Left renal pelvis (tissue), 4 donors: ENCODE measurements around the gene HLA-C. TPM values are rescaled to one million over a fixed set of nuclear protein-coding genes. Genes with fewer than 3 reads are reported as not detected.
A peak's percentile ranks its signal among the peaks of the same experiment; 100 is the strongest.
"Not testable (repeated sequence)": the region's sequence is repeated elsewhere in the genome, so short reads cannot be mapped to it uniquely, and the experiment has no call there.

Experiments used
- DNase-seq, 4 donors: peaks; one replicate each; pipeline ENCODE4 v3.0.0-alpha.2; 2013; ENCODE audit warnings: low read depth in 4 of 4, low spot score in 3 of 4
- polyA plus RNA-seq, 4 donors: library from polyadenylated mRNA; unstranded; fragments of 120-200 nt; gene quantifications; one replicate each; pipeline ENCODE4 v1.2.1, GENCODE V29; 2013; ENCODE audit not compliant: insufficient read length in 4 of 4

Gene HLA-C
- polyA plus RNA-seq, 4 donors: 72.0 to 148 (median 77.4) TPM

DNA sequence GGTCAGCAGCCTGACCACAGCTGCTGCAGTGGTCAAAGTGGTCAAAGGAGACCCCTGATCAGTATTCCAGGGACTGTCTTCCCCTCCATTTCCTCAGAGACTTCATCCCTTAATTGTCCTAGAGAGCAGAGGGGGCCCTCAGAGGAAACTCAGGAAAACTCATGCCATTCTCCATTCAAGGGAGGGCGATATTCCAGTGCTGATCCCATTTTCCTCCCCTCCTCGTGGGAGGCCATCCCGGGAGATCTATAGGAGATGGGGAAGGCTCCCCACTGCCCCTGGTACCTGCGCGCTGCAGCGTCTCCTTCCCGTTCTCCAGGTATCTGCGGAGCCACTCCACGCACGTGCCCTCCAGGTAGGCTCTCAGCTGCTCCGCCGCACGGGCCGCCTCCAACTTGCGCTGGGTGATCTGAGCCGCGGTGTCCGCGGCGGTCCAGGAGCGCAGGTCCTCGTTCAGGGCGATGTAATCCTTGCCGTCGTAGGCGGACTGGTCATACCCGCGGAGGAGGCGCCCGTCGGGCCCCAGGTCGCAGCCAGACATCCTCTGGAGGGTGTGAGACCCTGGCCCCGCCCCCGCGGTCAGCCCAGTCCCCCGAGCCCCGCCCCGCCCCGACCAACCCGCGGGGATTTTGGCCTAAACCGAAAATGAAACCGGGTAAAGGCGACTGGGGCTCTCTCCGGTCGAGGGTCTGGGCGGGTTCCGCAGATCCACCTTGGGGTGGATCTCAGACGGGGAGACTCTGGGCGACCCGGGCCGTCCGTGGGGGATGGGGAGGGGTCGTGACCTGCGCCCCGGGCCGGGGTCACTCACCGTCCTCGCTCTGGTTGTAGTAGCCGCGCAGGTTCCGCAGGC is 878 bp downstream of the HLA-C start:
- DNase-seq: peak in 1 of 4 donors; percentile 25

DNA sequence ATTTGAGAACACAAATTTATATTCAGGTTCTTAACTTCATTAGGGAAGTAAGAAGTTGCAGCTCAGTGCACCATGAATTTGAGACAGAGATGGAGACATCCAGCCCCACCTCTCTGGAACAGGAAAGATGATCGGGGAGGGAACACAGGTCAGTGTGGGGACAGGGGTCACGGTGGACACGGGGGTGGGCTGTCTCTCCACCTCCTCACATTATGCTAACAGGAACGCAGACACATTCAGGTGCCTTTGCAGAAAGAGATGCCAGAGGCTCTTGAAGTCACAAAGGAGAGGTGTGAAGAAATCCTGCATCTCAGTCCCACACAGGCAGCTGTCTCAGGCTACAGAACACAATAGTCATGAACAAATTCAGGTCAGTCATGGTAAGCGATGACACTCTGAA is 3.1 kb downstream of the HLA-C start:
- no peak for DNase-seq

DNA sequence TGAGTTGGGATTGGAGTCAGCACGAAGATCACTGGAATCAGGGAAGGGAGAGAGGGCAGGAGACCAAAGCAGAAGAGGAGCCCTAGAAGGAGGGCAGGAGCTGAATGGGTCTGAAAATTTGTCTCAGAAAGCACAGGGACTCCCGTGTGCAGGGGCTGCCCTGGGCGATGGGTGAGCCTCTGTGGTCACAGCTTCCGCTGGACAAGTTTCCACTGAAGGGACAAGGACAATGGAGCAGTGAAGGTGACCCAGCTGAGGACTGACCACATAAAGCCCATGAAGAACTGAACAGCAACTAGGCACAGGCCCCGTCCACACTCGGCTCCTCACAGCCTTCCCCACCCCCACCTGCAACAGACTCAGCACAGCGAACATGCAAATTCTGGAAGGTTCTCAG is 3.5 kb downstream of the HLA-C start:
- DNase-seq: no peak

DNA sequence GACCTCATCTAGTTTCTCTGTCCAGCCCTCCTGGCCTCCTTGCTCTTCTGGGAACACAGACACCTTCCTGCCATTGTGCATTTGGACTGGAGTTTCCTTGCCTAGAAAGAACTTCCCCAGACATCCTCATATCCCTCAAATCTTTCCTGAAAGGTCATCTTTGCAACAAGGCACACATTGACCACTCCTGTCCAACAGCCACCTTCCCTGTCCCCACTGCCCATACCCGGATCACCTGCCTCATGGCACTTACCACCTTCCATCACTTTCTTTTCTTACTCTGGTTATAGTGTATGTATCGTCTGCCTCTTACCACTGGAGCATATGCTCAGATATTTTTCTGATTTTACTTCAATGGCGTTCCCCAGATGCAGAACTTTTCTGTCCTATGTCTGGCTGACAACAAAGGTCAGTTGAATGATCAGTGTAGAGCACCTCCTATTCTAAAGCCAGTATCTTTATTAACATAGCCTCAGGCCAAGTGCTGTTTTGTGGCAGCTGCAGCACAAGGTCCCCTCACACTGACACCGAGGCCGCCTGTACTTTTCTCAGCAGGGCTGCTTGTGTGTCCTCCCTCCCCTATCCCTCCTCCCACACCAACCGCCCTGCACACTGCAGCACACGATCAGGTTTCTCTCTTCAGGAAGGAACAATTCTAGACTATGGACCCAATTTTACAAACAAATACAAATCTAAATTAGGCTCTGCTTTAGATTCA is 4.1 kb downstream of the HLA-C start:
- DNase-seq: peak in 1 of 4 donors; percentile 29

DNA sequence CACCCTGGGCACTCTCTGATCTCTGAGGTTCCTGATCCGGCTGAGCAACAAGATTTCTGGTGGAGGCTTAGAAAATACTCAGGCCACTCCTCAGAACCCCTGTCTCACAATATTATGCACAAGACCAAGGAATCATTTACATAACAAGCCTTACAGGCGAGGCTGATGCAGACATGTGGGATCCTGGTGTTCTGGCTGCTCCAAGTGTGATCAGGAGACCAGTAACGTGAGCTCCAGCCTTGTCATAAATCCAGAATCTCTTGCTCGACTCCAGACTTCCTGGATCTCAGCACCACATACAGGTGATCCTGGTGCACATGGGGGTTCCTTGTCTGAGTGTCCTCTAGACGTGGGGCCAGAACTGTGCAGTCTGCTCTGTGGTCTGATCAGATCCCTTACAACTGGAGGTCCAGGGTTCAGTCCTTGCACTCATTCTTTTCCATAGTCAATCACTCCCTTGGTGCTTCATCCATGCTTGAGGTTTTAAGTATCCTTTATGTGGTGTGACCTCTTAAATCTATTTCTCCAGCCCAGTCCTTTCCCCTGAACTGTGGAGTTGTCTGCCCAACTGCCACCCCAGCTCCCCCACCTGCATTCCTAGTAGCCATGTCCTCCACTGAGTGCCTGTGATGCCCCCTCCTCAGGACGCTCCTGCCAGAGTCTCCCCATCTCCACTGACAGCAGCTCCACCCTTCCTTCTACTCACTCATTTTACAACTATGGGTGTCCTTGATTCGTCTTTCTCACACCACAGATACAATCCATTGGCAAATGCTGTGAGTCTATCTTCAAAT is 5.1 kb downstream of the HLA-C start:
- DNase-seq: no peak

DNA sequence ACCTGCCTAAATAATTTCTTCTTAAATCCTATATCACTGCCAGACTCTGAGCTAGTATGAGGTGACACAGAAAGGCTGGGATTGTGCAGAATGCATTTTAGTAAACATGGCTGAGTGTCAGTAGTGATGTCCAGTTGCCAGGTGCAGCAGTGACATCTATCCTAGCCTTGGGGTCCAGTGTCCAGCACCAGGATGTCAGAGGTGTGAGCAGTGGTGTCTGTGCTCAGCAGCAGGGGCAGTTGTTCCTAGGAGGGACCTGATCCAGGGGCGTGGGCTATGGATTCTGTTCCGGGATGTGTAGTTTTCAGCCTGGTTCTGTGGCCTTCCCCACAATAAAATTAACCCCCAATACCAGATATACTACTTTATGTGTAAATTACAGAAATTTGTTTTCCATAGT is 6.0 kb downstream of the HLA-C start:
- no peak for DNase-seq

DNA sequence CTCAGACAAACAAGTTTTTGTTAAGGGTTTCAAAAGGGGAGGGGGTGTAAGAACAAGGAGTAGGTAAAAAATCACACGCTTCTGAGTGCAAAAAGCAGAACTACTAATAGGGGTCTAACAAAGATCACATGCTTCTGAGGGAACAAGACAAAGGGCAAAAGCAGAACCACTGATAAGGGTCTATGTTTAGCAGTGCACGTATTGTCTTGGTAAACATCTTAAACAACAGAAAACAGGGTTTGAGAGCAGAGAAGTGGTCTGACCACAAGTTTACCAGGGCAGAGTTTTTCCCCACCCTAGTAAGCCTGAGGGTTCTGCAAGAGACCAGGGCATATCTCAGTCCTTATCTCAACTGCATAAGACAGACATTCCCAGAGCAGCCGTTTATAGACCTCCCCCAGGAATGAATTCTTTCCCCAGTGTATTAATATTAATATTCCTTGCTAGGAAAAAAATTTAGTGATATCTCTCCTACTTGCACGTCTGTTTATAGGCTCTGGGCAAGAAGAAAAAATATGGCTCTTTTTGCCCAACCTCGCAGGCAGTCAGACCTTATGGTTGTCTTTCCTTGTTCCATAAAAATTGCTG is 8.5 kb downstream of the HLA-C start:
- not testable (repeated sequence) for DNase-seq

DNA sequence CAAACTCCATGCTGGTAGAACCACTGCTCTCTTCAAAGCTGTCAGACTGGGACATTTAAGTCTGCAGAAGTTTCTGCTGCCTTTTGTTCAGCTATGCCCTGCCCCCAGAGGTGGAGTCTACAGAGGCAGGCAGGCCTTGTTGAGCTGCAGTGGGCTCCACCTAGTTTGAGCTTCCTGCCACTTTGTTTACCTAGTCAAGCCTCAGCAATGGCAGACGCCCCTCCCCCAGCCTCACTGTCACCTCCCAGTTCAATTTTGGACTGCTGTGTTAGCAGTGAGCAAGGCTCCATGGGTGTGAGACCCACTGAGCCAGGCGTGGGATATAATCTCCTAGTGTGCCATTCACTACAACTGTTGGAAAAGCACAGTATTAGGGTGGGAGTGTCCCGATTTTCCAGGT is 11.9 kb downstream of the HLA-C start:
- not testable (repeated sequence) for DNase-seq

DNA sequence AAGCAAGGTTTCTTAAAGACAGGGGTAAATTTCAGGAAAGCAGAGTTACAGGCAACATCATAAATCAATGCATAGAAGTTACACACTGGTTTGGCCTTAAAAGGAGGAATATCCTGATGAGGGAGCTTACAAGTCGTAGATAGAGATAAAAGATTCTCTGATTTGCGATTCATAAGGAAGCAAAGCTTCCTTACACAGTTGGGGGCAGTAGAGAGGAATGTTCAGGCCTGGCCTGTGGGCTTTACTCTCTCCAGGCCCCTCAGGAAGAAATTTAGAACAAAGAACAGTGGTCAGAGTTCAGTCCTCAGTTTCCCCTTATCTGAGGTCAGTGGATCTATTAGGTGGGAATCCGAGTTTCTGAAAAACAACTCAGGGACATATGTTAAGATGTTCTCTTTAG is 19.3 kb downstream of the HLA-C start:
- no peak for DNase-seq

DNA sequence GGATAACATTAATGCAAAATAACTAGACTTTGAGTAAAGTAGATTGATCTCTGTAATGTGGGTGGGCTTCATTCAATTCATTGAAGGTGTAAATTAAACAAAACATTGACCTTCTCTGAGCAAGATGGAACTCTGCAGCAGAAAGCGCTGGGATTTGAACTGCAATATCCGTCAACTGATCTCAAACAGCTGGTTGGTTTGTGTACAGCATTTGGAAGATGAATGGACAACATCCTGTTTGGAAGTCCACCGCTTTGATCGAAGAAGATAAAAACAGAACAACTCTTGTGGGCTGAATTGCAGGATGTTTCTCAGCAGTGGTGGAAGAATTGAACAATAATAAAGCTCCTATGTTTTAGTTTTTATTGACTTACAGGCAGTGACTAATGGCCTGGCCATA is 20.6 kb downstream of the HLA-C start:
- no peak for DNase-seq

DNA sequence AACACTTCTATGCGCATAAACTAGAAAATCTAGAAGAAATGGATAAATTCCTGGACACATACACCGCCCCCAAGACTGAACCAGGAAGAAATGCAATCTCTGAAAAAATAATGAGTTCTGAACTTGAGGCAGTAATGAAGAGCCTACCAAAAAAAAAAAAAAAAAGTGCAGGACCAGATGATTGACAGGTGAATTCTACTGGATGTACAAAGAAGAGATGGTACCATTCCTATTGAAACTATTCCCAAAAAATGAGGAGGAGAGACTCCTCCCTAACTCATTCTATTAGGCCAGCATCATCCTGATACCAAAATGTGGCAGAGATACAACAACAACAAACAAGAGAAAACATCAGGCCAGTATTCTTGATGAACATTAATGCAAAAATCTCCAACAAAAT is 22.7 kb downstream of the HLA-C start:
- no peak for DNase-seq

DNA sequence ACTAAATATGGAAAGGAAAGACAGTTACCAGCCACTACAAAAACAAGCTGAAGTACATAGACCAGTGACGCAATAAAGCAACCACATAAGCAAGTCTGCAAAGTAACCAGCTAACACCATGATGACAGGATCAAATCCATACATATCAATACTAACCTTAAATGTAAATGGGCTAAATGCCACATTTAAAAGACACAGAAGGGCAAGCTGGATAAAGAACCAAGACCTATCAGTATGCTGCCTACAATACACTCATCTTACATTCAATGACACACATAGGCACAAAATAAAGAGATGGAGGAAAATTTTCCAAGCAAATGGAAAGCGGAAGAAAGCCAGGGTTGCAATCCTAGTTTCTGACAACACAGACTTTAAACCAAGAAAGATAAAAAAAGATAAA is 24.1 kb downstream of the HLA-C start:
- no peak for DNase-seq

DNA sequence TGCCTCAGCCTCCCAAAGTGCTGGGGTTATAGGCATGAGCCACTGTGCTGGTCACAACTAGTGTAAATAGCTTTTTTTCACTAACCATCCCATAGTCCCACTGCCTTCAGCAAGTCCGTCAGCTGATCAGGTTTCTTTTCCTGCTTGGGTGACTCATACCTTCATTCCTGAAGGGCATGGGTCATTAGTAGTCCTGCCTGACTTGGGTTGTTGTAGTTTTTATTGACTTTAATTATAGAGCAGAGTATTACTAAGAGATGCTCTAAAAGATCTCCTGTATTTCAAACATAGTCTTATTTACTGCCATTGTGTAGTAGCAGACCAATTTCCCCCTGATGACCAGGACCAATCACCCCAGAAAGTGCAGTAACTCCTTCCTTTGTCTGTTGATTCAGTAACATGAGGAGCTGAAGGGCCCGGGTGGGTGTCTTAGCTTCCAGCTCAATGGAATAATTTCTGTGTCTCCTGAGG is 25.8 kb downstream of the HLA-C start:
- DNase-seq: peak in 2 of 4 donors; percentile 24 to 57

DNA sequence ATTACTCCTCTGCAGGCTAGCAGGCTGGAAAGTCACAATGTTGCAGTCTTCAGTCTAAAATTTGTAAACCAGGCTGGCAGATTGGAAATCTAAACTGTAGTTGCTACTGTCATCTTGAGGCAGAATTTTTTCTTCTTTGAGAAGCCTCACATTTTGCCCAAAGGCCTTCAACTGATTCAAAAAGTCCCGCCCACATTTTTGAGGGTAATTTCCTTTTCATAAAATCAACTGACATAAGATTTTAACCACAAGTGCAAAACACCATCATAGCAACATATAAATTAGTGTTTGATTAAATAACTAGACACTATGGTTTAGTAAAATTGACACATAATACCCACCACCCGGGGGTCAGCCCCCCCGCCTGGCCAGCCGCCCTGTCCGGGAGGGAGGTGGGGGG is 28.4 kb downstream of the HLA-C start:
- no peak for DNase-seq

DNA sequence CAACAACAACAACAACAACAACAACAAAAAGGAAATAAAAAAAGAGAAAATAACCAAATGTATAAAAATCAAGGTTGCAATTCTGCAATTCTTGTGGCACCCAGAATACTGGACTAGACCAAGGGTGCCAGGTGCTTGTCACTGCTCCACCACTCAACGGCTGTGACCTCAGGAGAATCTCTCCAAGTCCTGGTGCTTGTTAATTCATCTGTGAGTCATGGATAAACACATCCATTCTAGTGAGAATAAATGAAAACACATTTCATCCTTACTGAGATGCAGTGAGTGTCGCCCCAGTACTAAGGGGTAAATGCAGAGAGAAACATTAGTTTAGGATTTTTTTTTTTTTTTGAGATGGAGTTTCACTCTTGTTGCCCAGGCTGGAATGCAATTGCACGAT is 32.0 kb downstream of the HLA-C start:
- DNase-seq: no peak

DNA sequence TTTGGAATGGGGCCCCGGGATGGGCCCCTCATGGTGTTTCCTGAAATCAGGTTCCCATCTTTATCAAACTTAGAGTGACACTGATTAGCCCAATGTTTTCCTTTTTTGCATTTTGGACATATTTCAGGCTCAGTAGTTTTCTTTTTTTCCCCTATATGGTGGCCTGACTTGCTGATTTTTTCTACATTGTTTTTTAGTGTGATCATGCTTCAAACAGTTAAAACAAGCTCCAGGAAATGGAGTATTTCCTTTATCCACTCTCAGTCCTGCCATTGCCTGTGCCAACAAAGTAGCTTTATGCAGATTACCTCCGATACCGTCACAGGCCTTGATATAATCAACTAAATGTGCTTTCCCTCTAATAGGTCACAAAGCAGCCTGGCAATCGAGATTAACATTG is 37.8 kb downstream of the HLA-C start:
- DNase-seq: not testable (repeated sequence)

DNA sequence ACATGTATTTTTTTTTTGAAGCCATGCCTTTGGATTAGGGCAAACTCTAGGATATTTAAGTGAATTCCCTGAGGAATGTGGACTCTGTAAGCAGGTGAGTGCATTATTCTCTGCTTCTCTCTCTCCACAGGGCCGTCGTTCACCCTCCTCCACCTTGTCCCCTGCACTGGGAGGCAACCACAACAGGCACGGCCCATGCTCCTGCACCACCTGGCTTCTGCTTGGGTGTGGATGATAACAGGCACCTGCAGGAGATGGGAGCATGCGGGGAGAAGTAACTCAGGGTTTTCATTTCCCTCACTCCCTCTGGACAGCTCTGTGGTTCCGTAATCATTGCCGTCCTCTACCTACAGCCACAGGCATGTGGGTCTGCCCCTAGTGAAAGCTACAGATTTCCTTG is 43.4 kb downstream of the HLA-C start:
- no peak for DNase-seq

DNA sequence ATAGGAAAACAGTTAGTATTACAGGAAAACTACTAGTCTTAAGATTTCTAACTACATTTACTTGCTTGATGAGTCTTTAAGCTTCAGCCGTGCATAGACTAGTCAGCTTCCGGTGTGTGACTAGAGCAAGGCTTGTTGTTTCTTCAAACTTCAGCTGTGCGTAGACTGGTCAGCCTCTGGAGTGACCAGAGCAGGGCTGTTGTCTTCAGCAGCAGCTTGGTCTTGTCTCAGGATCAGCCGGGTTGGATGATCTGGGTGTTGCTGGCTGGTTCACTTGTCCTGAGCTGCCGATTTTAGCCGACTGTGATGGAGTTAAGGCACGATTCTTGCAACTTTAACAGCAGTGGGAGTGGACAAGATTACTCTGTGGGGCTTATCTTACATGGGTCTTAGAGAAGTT is 44.7 kb downstream of the HLA-C start:
- DNase-seq: no peak

DNA sequence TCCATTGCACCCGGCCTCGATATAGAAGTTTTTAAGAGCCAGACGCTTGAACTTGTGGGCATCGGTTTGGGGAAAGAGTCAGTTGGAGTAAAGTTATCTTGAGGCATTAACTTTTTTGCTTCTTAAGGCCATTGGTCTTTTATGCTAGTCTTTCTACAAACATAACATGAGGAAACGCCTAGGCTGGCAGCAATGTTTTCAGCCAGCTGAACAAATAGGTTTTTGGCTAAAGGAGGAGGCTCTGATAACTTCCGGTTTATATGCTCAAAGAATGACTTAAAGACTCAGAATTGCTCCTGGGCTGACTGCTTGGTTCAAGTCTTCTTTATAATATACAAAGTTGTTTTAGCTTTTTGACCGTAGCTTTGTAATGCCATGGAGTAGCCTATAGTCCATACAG is 46.2 kb downstream of the HLA-C start:
- DNase-seq: no peak

DNA sequence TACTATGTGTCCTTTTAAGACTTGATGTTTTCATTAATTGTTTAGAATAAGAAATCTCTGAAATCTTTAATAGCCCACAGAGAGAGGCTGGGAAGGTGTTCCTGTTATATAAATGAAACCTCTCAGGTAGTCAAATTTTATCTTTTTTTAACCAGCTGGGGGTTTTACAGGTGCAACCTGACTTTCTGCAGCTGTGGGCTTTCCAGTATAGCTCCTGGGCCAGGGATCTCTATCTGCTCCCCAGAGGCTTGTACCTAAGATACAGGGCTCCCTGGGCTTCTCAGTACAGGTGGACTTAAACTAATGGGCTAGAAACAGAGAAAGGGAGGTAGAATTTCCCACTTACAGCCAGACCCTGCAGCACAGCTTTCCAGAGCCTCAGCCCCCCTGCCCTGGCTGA is 49.4 kb downstream of the HLA-C start:
- no peak for DNase-seq
